SK-N-SH treated with all-trans-retinoic acid at 6 μM for 48 hours (cell line): ENCODE results near the gene MID1.

Experiments
- ATAC-seq: fragments of 200-7000 bp; cut with Tn5 transposase; 3 replicates; pipeline ENCODE4 v1.9.1; 2020; ENCODE audit warnings: mild to moderate bottlenecking, moderate library complexity
- ARNTL ChIP-seq: fragments of 450-650 bp; formaldehyde crosslinking; IDR thresholded peaks from 2 replicates; pipeline ENCODE4 v1.5.0; 2020; ENCODE audit warnings: low read depth, mild to moderate bottlenecking, moderate library complexity, borderline replicate concordance
- BACH2 ChIP-seq: fragments of 250-450 bp; sonication (Bioruptor Pico); IDR thresholded peaks from 2 replicates; pipeline ENCODE4 v1.9.0; 2021; ENCODE audit warnings: mild to moderate bottlenecking, borderline replicate concordance
- CSDC2 ChIP-seq: fragments of 250-450 bp; sonication (Bioruptor Pico); IDR thresholded peaks from 2 replicates; pipeline ENCODE4 v1.5.0; 2020; ENCODE audit warnings: mild to moderate bottlenecking, moderate library complexity
- ESRRG ChIP-seq: fragments of 250-450 bp; sonication (Bioruptor Pico); IDR thresholded peaks from 2 replicates; pipeline ENCODE4 v1.6.1; 2021; ENCODE audit warnings: mild to moderate bottlenecking
- GLIS3 ChIP-seq: fragments of 250-450 bp; sonication (Bioruptor Pico); IDR thresholded peaks from 2 replicates; pipeline ENCODE4 v1.5.0; 2020; ENCODE audit warnings: mild to moderate bottlenecking, moderate library complexity
- ISL1 ChIP-seq: fragments of 250-450 bp; sonication (Bioruptor Pico); IDR thresholded peaks from 2 replicates; pipeline ENCODE4 v2.1.2; 2022; ENCODE audit warnings: mild to moderate bottlenecking, moderate library complexity
- OSR1 ChIP-seq: fragments of 250-450 bp; sonication (Bioruptor Pico); IDR thresholded peaks from 2 replicates; pipeline ENCODE4 v1.8.0; 2022; ENCODE audit warnings: moderate library complexity, mild to moderate bottlenecking, inconsistent platforms
- PPARA ChIP-seq: fragments of 250-450 bp; sonication (Bioruptor Pico); IDR thresholded peaks from 2 replicates; pipeline ENCODE4 v1.5.0; 2020; ENCODE audit warnings: mild to moderate bottlenecking, borderline replicate concordance
- RARB ChIP-seq: fragments of 250-450 bp; sonication (Bioruptor Pico); IDR thresholded peaks from 2 replicates; pipeline ENCODE4 v1.8.0; 2021; ENCODE audit warnings: mild to moderate bottlenecking, moderate library complexity
- SNAI2 ChIP-seq: fragments of 250-450 bp; sonication (Bioruptor Pico); IDR thresholded peaks from 2 replicates; pipeline ENCODE4 v1.5.0; 2020; ENCODE audit warnings: mild to moderate bottlenecking, moderate library complexity
- TCF4 ChIP-seq: fragments of 250-450 bp; sonication (Bioruptor Pico); IDR thresholded peaks from 2 replicates; pipeline ENCODE4 v1.8.0; 2021; ENCODE audit warnings: mild to moderate bottlenecking, moderate library complexity, borderline replicate concordance
- TOX ChIP-seq: fragments of 250-450 bp; sonication (Bioruptor Pico); IDR thresholded peaks from 2 replicates; pipeline ENCODE4 v1.8.0; 2021; ENCODE audit warnings: mild to moderate bottlenecking, moderate library complexity, borderline replicate concordance
- ZC3H10 ChIP-seq: fragments of 250-450 bp; sonication (Bioruptor Pico); IDR thresholded peaks from 2 replicates; pipeline ENCODE4 v1.5.1; 2021; ENCODE audit warnings: mild to moderate bottlenecking, moderate library complexity
- ZFP3 ChIP-seq: fragments of 250-450 bp; sonication (Bioruptor Pico); IDR thresholded peaks from 2 replicates; pipeline ENCODE4 v1.5.0; 2020; ENCODE audit warnings: mild to moderate bottlenecking, moderate library complexity
- ZFP30 ChIP-seq: fragments of 450-650 bp; formaldehyde crosslinking; IDR thresholded peaks from 2 replicates; pipeline ENCODE4 v1.5.0; 2022; ENCODE audit warnings: mild to moderate bottlenecking, moderate library complexity
- ZNF565 ChIP-seq: fragments of 450-650 bp; formaldehyde crosslinking; conservative IDR thresholded peaks from 2 replicates; pipeline ENCODE4 v1.5.0; 2020; ENCODE audit warnings: low read depth, mild to moderate bottlenecking, moderate library complexity
- ZNF70 ChIP-seq: fragments of 450-650 bp; formaldehyde crosslinking; IDR thresholded peaks from 2 replicates; pipeline ENCODE4 v1.5.0; 2020; ENCODE audit warnings: mild to moderate bottlenecking, moderate library complexity
- ZNF8 ChIP-seq: fragments of 450-650 bp; formaldehyde crosslinking; IDR thresholded peaks from 2 replicates; pipeline ENCODE4 v1.5.0; 2020; ENCODE audit warnings: mild to moderate bottlenecking, moderate library complexity
- TF ChIP-seq, protein P1 (sequence below): fragments of 250-450 bp; sonication (Bioruptor Pico); IDR thresholded peaks from 2 replicates; pipeline ENCODE4 v1.8.0; 2020; ENCODE audit warnings: mild to moderate bottlenecking, moderate library complexity, borderline replicate concordance
- TF ChIP-seq, protein P2 (sequence below): fragments of 250-450 bp; sonication (Bioruptor Pico); IDR thresholded peaks from 2 replicates; pipeline ENCODE4 v1.5.1; 2021; ENCODE audit warnings: mild to moderate bottlenecking, moderate library complexity
- TF ChIP-seq, protein P3 (sequence below): fragments of 250-450 bp; sonication (Bioruptor Pico); IDR thresholded peaks from 2 replicates; pipeline ENCODE4 v1.5.0; 2020; ENCODE audit warnings: mild to moderate bottlenecking, moderate library complexity
- TF ChIP-seq, protein P4 (sequence below): fragments of 250-450 bp; sonication (Bioruptor Pico); IDR thresholded peaks from 2 replicates; pipeline ENCODE4 v1.5.1; 2020; ENCODE audit warnings: low read depth, mild to moderate bottlenecking, moderate library complexity

Gene MID1

DNA sequence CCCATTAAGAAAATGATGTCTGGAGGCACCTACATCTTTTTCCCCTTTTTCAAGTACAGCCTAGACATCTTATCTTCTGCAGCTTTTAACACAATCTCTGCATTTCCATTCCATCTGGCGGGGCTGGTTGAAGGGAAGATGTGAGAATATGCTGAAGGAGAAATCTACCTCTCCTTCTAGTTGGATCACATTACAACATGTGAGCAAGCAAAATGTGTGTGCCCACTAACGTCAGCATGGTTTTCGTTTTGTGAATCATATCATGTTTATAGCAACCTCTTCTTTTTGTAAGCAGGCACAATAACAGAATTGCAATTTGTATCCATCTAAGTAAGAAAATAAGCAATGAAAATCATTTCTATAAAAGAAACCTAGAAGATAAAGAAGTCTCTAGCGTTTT, 28.9 kb upstream of the MID1 start:
- TF ChIP-seq TCF4, result no peak
- TF ChIP-seq RARB, result no peak
- no peak for TF ChIP-seq ESRRG (CRISPR knock-in tag)
- TF ChIP-seq, protein P1, sequence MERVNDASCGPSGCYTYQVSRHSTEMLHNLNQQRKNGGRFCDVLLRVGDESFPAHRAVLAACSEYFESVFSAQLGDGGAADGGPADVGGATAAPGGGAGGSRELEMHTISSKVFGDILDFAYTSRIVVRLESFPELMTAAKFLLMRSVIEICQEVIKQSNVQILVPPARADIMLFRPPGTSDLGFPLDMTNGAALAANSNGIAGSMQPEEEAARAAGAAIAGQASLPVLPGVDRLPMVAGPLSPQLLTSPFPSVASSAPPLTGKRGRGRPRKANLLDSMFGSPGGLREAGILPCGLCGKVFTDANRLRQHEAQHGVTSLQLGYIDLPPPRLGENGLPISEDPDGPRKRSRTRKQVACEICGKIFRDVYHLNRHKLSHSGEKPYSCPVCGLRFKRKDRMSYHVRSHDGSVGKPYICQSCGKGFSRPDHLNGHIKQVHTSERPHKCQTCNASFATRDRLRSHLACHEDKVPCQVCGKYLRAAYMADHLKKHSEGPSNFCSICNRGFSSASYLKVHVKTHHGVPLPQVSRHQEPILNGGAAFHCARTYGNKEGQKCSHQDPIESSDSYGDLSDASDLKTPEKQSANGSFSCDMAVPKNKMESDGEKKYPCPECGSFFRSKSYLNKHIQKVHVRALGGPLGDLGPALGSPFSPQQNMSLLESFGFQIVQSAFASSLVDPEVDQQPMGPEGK (CRISPR knock-in tag), result no peak
- TF ChIP-seq, protein P2, sequence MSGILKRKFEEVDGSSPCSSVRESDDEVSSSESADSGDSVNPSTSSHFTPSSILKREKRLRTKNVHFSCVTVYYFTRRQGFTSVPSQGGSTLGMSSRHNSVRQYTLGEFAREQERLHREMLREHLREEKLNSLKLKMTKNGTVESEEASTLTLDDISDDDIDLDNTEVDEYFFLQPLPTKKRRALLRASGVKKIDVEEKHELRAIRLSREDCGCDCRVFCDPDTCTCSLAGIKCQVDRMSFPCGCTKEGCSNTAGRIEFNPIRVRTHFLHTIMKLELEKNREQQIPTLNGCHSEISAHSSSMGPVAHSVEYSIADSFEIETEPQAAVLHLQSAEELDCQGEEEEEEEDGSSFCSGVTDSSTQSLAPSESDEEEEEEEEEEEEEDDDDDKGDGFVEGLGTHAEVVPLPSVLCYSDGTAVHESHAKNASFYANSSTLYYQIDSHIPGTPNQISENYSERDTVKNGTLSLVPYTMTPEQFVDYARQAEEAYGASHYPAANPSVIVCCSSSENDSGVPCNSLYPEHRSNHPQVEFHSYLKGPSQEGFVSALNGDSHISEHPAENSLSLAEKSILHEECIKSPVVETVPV (CRISPR knock-in tag), result no peak
- no peak for TF ChIP-seq ISL1
- no peak for TF ChIP-seq OSR1 (CRISPR knock-in tag)
- TF ChIP-seq ZNF565 (CRISPR knock-in tag), result no peak
- no peak for TF ChIP-seq CSDC2 (CRISPR knock-in tag)
- no peak for TF ChIP-seq ZNF70
- no peak for TF ChIP-seq ZNF8 (CRISPR knock-in tag)
- no peak for TF ChIP-seq ZFP3 (CRISPR knock-in tag)
- TF ChIP-seq TOX (CRISPR knock-in tag), result no peak
- TF ChIP-seq, protein P3, sequence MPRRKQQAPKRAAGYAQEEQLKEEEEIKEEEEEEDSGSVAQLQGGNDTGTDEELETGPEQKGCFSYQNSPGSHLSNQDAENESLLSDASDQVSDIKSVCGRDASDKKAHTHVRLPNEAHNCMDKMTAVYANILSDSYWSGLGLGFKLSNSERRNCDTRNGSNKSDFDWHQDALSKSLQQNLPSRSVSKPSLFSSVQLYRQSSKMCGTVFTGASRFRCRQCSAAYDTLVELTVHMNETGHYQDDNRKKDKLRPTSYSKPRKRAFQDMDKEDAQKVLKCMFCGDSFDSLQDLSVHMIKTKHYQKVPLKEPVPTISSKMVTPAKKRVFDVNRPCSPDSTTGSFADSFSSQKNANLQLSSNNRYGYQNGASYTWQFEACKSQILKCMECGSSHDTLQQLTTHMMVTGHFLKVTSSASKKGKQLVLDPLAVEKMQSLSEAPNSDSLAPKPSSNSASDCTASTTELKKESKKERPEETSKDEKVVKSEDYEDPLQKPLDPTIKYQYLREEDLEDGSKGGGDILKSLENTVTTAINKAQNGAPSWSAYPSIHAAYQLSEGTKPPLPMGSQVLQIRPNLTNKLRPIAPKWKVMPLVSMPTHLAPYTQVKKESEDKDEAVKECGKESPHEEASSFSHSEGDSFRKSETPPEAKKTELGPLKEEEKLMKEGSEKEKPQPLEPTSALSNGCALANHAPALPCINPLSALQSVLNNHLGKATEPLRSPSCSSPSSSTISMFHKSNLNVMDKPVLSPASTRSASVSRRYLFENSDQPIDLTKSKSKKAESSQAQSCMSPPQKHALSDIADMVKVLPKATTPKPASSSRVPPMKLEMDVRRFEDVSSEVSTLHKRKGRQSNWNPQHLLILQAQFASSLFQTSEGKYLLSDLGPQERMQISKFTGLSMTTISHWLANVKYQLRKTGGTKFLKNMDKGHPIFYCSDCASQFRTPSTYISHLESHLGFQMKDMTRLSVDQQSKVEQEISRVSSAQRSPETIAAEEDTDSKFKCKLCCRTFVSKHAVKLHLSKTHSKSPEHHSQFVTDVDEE (CRISPR knock-in tag), result no peak
- no peak for ATAC-seq

DNA sequence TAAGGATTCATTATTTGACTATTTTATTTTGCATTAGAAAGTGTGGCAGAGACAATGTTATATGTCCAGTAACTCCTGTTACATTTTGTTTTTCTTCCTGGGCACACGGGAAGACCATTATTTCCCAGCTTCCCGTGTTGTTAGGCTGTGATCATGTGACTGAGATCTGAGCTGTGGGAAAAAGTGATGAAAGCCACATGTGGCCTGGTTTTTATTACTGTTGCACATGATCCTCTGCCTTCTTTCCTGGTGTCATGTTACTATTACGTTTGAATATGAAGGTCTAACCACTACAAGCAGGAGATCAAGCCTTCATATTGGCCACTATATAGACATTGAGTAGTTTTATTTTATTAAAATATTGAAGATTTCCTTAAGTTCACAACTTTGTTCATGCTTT, 28.2 kb upstream of the MID1 start:
- TF ChIP-seq TOX (CRISPR knock-in tag) (no peak), BACH2 (CRISPR knock-in tag) (no peak), SNAI2 (no peak), ARNTL (no peak), ZFP30 (CRISPR knock-in tag) (no peak), ESRRG (CRISPR knock-in tag) (no peak), PPARA (CRISPR knock-in tag) (no peak), ZC3H10 (CRISPR knock-in tag) (no peak), CSDC2 (CRISPR knock-in tag) (no peak), ZNF70 (no peak), GLIS3 (CRISPR knock-in tag) (no peak), TCF4 (no peak), ZNF565 (CRISPR knock-in tag) (no peak)
- TF ChIP-seq, protein P2 (CRISPR knock-in tag), result no peak
- TF ChIP-seq, protein P3 (CRISPR knock-in tag), result no peak
- TF ChIP-seq, protein P4, sequence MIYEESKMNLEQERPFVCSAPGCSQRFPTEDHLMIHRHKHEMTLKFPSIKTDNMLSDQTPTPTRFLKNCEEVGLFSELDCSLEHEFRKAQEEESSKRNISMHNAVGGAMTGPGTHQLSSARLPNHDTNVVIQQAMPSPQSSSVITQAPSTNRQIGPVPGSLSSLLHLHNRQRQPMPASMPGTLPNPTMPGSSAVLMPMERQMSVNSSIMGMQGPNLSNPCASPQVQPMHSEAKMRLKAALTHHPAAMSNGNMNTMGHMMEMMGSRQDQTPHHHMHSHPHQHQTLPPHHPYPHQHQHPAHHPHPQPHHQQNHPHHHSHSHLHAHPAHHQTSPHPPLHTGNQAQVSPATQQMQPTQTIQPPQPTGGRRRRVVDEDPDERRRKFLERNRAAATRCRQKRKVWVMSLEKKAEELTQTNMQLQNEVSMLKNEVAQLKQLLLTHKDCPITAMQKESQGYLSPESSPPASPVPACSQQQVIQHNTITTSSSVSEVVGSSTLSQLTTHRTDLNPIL (CRISPR knock-in tag), result no peak
- ATAC-seq, result peak; percentile 84
